GM18526 (cell line): ENCODE results near the gene MEIS3.

Source experiments
- POLR2A ChIP-seq: IDR thresholded peaks from 3 replicates; pipeline ENCODE4 v1.6.1; 2011; ENCODE audit not compliant: insufficient read length; ENCODE audit errors: extremely low read depth

The MEIS3 gene

GRCh38 chr19:47444388-47444821, 25.1 kb upstream of the MEIS3 start:
- no peak for TF ChIP-seq POLR2A

GRCh38 chr19:47443331-47443730, 24.0 kb upstream of the MEIS3 start:
- no peak for TF ChIP-seq POLR2A

- TF ChIP-seq POLR2A: no peak
Measured at GRCh38 chr19:47438793-47439220, 19.5 kb upstream of the MEIS3 start.

GRCh38 chr19:47437500-47437899, 18.2 kb upstream of the MEIS3 start:
- TF ChIP-seq POLR2A: no peak

- TF ChIP-seq POLR2A: no peak
Measured at GRCh38 chr19:47436712-47437401, 17.5 kb upstream of the MEIS3 start.

- TF ChIP-seq POLR2A: no peak
Measured at GRCh38 chr19:47435883-47436417, 16.6 kb upstream of the MEIS3 start.

DNA sequence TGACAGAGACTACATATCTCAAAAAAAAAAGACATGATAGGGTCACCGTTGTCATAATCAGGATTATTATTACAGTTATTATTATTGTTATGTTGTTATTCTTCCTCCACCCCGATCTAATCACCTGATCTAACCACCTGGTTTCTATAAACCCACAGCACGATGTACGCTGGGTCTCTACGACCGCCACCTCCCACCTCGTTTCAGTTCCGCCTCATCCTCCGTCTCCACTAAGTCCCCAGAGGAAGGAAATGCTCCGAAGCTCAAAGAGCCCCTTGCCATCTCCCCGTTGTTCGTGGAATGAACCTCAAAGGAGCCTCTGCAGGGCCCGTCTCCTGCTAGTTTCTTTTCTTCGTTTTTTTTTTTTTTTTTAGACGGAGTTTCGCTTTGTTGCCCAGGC, 15.9 kb upstream of the MEIS3 start:
- TF ChIP-seq POLR2A: no peak

- no peak for TF ChIP-seq POLR2A
Measured at GRCh38 chr19:47434088-47434487, 14.8 kb upstream of the MEIS3 start.

DNA sequence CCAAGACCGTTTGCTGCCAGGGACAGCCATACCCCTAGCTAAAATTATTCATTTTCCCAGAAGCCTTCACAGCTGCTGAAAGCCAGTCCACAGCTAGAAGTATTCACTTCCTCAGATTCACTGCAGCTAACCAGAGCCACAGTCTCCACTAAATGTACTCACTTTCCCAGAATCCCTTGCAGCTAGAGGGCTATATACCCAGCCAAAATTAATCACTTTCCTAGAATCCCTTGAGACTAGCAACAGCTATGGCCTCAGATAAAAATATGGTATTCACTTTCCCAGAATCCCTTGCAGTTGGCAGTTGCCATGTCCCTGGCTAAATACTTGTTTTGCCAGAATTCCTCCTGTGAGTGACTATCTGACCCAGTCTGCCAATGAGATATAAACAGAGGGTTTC, 13.8 kb upstream of the MEIS3 start:
- TF ChIP-seq POLR2A: no peak

DNA sequence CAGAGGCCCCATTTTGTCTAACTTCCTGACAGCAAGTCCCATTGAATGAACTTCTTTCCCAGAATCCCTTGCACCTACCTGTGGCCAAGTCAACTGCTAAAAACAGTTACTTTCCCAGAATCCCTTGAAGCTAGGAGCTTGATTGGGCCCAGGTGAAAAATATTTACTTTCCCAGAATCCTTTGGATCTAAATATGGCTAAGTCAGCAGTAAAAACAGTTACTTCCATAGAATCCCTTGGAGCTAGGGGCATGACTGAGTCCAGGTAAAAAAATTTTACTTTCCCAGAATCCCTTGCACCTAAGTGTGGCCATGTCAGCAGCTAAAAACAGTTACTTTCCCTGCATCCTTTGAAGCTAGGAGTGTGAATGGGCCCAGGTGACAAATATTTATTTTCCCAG, 13.2 kb upstream of the MEIS3 start:
- no peak for TF ChIP-seq POLR2A

DNA sequence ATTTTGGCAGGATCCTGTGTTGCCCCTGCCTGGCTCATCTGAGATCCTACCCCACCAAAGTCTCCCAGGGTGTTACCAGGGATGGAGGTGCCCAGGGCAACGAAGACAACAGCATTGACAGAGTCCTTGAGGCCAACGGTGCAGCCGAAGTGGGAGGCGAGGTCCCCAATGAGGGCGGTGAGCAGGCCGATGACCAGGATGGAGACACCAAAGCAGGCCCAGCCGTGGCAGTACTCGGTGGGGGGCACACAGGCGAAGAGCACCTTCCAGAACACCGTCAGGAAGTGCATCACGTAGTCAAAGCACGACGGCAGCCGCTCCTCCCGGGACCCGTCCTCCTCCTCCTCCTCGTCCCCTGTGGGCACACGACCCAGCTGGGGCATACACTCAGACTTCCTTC, 12.8 kb upstream of the MEIS3 start:
- TF ChIP-seq POLR2A: no peak

- no peak for TF ChIP-seq POLR2A
Measured at GRCh38 chr19:47430041-47430802, 10.9 kb upstream of the MEIS3 start.

DNA sequence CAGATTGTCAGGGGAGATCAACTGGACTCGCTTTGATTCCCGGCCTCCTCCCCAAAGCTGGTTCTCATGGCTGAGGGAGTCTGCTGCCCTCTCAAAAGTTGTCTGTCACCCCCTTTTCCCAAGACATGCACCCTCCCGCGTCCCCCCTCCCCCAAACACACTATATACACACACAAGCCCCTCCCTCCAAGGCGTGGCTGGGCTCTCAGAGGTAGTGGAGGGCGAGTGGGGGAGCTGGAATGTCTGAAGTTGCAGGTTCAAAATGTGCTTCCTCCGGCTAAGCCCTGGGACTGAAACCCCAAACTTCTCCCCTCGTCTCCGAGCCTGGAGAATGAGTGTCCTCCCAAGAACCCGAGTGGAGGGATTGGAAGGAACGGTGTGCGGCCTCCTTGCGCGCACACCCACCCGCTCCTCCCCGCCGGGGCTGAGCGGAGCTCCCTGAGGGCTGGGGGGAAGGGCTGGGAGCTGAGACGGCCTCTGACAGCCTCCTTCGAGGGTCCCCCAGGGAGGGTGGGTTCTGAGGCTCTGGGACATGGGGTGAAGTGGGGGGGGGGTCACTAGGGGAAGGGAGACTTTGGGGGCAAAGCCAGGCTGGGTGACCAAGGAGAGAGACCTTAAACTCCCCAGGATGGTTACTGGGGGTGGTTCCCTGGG, 9.9 kb upstream of the MEIS3 start:
- no peak for TF ChIP-seq POLR2A

GRCh38 chr19:47428177-47428894, 9.0 kb upstream of the MEIS3 start:
- no peak for TF ChIP-seq POLR2A
